ENCODE results near the gene ARHGAP19.
A peak's percentile ranks its signal among the peaks of the same experiment; 100 is the strongest.
"Not testable (repeated sequence)": the region's sequence is repeated elsewhere in the genome, so short reads cannot be mapped to it uniquely, and the experiment has no call there.

The ARHGAP19 gene

DNA sequence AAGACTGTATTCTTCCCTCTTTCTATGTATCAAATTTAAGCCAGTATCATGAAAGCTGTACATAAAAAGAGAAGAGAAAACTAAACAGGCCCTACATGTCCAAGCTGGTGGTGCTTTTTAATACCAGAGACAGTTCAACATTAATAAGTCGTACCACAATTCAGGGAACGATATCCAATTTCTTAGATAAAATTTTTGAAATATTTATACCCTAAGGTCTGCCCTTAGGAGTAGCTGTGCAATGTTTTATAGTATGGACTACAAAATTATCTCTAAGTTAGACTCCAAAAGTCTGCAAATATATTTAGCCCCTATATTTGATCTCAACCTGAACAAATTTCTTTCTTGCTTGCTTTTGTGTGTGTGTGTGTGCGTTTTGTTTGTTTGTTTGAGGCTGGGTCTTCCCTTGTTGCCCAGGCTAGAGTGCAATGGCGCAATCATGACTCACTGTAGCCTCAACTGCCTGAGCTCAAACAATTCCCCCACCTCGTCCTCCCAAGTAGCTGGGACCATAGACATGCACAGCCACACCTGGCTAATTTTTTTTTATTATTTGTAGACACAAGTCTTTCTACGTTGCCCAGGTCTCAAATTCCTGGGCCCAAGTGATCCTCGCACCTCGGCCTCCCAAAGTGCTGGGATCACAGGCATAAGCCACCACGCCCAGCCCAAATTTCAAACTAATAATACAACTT, 13.2 kb downstream of the ARHGAP19 start:
- no peak for DNase-seq (ENCODE audit: low spot score)

DNA sequence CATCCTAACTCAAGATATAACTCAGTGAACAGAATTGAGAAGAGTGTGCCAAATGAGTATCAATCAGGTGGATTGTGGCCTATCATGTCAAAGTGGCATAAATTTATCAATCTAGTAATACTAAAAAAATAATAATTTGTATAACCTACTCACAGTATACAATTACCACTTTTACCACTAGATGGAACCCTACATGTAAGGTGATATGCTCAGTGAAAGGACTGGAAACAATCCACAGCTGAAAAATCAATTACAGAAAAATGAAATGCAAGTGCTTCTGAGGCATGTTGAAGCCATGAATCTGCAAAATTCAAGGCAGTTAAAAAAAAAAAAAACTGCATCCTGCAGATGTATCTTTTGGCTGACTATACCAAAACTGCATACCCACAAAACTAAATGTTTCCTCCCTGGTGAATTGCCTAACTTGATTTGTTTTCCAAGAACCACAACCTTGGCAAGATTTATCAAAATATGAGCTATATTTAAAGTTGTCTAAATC, 13.9 kb downstream of the ARHGAP19 start:
- peak; percentile 55 for DNase-seq (ENCODE audit: low spot score)

GRCh38 chr10:97277551-97277950, 14.9 kb downstream of the ARHGAP19 start:
- no peak for DNase-seq (ENCODE audit: low spot score)

DNA sequence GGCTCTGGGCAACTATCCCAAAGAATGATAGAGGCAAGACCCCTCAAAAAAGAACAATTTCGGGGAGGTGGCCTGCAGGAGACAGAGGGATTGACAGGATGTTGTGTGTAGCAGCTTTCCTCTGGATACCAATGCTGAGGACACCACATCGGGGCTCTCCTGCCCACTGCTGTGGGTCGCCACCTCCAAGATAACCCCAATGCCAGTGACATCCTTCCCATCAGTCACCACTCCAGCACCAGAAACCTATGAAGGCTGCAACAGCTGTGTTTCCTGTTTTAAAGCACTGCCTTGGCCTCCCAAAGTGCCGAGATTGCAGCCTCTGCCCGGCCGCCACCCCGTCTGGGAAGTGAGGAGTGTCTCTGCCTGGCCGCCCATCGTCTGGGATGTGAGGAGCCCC, 17.6 kb downstream of the ARHGAP19 start:
- no peak for DNase-seq (ENCODE audit: low spot score)

GRCh38 chr10:97273700-97274099, 18.7 kb downstream of the ARHGAP19 start:
- DNase-seq (ENCODE audit: low spot score): no peak

- no peak for DNase-seq (ENCODE audit: low spot score)
Observed at GRCh38 chr10:97270523-97271154, 21.8 kb downstream of the ARHGAP19 start.

GRCh38 chr10:97267671-97268070, 24.8 kb downstream of the ARHGAP19 start:
- DNase-seq (ENCODE audit: low spot score): no peak

GRCh38 chr10:97265095-97265494, 27.3 kb downstream of the ARHGAP19 start:
- DNase-seq (ENCODE audit: low spot score): not testable (repeated sequence)

- DNase-seq (ENCODE audit: low spot score): no peak
Observed at GRCh38 chr10:97263971-97264370, 28.5 kb downstream of the ARHGAP19 start.

DNA sequence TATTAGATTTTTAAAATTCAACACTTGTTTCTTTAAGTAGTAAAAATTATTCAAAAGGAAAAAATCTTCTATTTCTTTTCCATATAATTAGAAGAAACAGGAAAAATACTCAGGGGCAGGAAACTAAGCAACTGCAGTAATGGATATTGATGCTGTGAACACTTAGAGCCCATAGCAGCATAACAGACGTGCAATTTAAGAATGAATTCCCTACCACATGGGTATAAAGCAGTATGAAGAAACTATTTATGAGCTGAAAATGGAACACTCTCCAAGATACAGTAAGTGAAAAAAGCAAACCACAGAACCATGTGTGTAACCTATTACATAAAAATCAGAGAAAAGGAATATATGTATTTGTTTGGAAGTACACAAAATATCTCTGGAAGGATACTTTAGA, 30.8 kb downstream of the ARHGAP19 start:
- no peak for DNase-seq (ENCODE audit: low spot score)

DNA sequence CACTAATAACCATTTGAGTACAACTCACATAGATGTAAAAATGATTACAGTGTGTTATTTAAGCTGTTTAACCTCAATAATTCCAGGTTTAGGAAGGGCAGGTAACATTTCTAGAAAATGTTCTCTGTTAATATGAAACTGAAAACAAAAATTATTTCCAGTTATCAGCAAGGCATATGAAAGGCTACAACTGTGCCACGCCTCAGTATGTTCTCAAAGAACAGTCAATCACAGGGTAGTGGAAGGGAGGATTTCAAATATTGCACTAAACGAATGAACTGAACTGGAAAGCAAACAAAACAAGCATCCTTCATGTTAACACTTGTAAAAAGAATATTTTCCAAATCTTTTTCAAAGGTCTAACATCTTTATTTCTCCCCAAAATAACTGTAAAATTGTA, 31.3 kb downstream of the ARHGAP19 start:
- DNase-seq (ENCODE audit: low spot score): no peak

DNA sequence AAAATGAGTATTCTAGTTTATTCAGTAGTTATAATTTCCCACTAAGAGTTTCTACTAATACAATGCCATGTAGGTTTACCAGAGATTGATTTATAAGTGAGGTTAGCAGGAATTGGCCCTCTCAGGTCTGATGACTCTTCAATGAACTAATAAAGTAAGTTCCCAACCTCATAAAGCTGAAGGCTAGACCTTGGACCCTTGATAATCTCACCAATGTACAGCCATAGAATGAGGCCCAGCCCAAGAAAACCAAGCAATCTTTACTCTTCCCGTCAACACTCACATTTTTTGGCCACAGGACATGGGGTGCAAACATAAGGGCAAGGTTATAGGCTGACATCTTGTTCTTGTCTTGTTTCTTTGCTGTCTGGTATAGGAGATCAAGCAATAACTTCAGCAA, 33.3 kb downstream of the ARHGAP19 start:
- DNase-seq (ENCODE audit: low spot score): no peak

GRCh38 chr10:97256356-97256755, 36.1 kb downstream of the ARHGAP19 start:
- DNase-seq (ENCODE audit: low spot score): no peak

- DNase-seq (ENCODE audit: low spot score): no peak
Observed at GRCh38 chr10:97255512-97256293, 36.7 kb downstream of the ARHGAP19 start.

DNA sequence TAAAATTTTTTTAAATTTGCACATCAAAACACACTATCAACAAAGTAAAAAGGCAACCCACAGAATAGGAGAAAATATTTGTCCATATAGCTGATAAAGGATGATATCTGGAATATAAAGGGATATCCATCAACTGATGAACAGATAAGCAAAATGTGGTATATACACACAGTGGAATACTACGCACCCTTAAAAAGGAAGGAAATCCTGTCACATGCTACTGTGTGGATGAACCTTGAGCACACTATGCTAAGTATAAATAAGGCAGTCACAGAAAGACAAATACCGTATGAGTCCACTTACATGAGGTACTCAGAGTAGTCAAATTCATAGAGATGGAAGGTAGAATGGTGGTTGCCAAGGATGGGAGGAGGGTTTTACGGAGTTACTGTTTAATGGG, 37.7 kb downstream of the ARHGAP19 start:
- DNase-seq (ENCODE audit: low spot score): no peak

DNA sequence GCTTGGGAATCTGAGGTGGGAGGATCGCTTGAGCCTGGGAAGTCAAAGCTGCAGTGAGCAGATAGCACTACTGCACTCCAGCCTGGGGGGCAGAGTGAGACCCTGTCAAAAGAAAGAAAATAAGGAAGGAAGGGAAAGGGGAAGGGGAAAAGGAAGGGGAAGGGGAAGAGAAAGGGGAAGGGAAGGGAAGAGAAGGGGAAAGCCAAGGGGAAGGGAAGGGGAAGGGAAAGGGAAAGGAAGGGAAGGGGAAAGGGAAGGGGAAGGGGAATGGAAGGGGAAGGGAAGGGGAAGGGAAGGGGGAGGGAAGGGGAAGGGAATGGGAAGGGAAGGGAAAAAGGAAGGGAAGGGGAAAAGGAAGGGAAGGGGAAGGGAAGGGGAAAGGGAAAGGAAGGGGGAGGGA, 41.5 kb downstream of the ARHGAP19 start:
- no peak for DNase-seq (ENCODE audit: low spot score)

GRCh38 chr10:97243836-97244235, 48.6 kb downstream of the ARHGAP19 start:
- DNase-seq (ENCODE audit: low spot score): no peak

DNA sequence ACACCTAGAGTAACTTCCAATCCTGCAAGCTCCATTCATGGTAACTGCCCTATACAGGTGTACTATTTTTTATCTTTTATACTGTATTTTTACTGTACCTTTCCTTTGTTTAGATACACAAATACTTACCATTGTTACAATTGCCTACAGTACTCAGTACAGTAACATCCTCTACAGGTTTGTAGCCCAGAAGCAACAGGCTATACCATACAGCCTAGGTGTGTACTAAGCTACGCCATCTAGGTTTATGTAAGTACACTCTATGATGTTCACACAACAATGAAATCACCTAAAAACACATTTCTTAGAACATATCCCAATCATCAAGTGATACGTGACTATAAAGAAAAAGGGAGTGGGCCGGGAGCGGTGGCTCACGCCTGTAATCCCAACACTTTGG, 53.6 kb downstream of the ARHGAP19 start:
- DNase-seq (ENCODE audit: low spot score): no peak

- DNase-seq (ENCODE audit: low spot score): no peak
Observed at GRCh38 chr10:97235353-97235752, 57.1 kb downstream of the ARHGAP19 start.

DNA sequence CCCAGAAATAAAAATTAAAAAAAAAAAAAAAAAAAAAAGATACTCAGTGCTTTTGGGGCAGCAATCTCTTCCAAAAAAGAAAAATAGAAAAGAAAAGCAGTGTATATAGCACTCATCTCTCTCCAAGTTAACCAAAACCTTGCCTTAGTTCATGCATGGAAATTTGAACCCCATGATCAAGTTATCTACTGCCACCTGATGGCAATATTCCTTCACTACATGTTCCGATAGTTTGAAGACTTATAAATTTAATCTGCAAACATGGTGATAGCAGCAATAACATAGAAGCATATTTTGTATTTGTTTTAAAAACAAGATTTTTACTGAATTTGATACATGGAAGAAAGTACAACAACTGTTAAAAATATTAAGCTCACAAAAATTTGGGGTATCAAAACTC, 58.0 kb downstream of the ARHGAP19 start:
- peak; percentile 7 for DNase-seq (ENCODE audit: low spot score)

- no peak for DNase-seq (ENCODE audit: low spot score)
Observed at GRCh38 chr10:97230146-97230545, 62.3 kb downstream of the ARHGAP19 start.

DNA sequence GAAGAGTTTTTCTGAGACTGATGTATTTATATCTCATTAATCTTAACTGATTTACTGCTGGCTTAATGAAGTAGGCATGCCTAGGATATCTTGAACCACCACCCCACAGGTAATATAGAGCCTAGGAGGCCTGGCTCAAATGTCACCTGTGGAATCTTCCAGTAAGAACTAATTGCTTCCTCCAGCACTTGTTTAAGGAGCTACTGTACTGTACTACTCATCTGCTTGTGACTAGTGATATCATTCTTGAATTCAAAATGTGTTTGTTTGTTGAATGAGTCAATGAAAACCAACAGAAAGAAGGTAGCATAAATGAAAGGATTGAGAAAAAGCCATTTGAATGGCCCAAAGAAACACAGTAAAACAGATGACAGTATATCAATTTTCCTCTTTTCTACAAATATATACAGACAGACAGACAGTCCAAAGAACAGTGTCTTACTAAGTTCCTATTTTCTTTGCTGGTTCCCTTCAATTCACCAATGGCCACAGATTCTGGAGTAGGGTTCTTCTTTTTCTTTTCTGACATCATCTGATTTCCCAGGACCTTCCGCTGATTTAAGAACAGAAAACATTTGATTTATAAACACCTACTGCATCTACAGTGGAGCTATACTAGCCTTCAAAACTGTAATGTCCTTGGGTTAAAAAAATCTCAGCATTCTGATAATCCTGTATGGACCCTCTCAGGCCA, 63.0 kb downstream of the ARHGAP19 start:
- DNase-seq (ENCODE audit: low spot score): no peak
